Measurements from ENCODE around the gene CTH.

DNA sequence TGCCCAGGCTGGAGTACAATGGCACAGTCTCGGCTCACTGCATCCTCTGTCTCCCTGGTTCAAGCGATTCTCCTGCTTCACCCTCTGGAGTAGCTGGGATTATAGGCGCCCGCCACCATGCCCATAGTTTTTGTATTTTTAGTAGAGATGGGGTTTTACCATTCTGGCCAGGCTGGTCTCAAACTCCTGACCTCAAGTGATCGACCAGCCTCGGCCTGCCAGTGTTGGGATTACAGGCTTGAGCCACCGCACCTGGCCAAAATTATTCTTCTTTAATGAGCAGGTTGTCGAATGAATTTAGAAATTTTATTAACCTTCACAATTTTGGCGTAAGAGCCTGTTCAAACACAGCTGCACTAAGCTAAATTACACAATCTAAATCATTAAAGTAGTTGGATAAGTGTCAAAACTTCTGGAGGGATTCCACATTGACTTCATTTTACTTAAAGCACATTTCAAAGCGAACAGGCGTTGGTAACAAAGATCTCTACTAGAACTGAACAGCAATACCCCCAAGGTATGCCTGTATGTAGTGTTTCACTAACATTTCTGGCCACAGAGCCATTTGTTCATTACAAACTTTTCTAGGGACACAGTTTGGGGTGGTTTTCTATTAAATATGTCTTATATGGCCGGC, 5.2 kb upstream of the CTH start:
- TF ChIP-seq, protein P1, sequence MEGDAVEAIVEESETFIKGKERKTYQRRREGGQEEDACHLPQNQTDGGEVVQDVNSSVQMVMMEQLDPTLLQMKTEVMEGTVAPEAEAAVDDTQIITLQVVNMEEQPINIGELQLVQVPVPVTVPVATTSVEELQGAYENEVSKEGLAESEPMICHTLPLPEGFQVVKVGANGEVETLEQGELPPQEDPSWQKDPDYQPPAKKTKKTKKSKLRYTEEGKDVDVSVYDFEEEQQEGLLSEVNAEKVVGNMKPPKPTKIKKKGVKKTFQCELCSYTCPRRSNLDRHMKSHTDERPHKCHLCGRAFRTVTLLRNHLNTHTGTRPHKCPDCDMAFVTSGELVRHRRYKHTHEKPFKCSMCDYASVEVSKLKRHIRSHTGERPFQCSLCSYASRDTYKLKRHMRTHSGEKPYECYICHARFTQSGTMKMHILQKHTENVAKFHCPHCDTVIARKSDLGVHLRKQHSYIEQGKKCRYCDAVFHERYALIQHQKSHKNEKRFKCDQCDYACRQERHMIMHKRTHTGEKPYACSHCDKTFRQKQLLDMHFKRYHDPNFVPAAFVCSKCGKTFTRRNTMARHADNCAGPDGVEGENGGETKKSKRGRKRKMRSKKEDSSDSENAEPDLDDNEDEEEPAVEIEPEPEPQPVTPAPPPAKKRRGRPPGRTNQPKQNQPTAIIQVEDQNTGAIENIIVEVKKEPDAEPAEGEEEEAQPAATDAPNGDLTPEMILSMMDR (IDR thresholded peaks at IDR 0.05), result no peak
- TF ChIP-seq ZFX (IDR thresholded peaks at IDR 0.05; ENCODE audit: borderline replicate concordance), result no peak
